ENCODE results near the gene DDX28. TPM values are rescaled to one million over a fixed set of nuclear protein-coding genes. Genes with fewer than 3 reads are reported as not detected.

The DDX28 gene
- total and polyA plus RNA-seq, 2 experiments from 2014 or later = 12.2 to 23.8 TPM

GRCh38 chr16:68028996-68029395 is 6.0 kb upstream of the DDX28 start:
- Mint-ChIP-seq H3K27me3 (ENCODE audit: insufficient read depth, low read depth, poor library complexity) (no peaks in the 10 kb centered on the region), H3K36me3 (ENCODE audit: low read depth) (peaks cover 24% of the 10 kb centered on the region), H3K4me1 (peaks cover 4% of the 10 kb centered on the region; the same call in 1 of the 3 replicates), H3K27ac (no peak overlapping the region), H3K4me3 (no peak overlapping the region), H3K9me3 (no peaks in the 10 kb centered on the region)
- H2AFZ ChIP-seq = no peak overlapping the region
- ATAC-seq (no peak), DNase-seq (ENCODE audit: low spot score) (no peak)
- no peak overlapping the region for H3K4me3 ChIP-seq
- no peak overlapping the region for H3K27ac ChIP-seq (ENCODE audit: low read depth)
- no peak overlapping the region for H3K4me2 ChIP-seq
- H3K4me1 ChIP-seq (ENCODE audit: insufficient read depth) = peaks cover 4% of the 10 kb centered on the region; the same call in 1 of the 2 replicates
- no peaks in the 10 kb centered on the region for H3K36me3 ChIP-seq (ENCODE audit: insufficient read depth)
- no peaks in the 10 kb centered on the region for H3F3A ChIP-seq (replicated peaks; ENCODE audit: low read depth)
- no peaks in the 10 kb centered on the region for H3K9me2 ChIP-seq (ENCODE audit: insufficient read depth)
- H3K27me3 ChIP-seq (ENCODE audit: insufficient read depth) = no peaks in the 10 kb centered on the region
- H3K79me2 ChIP-seq (replicated peaks; ENCODE audit: insufficient read depth) = peaks cover 12% of the 10 kb centered on the region
- H4K20me1 ChIP-seq (replicated peaks; ENCODE audit: insufficient read depth) = no peaks in the 10 kb centered on the region; the same call in 1 of the 2 replicates
- TF ChIP-seq ZNF114 (CRISPR knock-in tag; IDR thresholded peaks at IDR 0.05) (no peak), EZH2 (IDR thresholded peaks at IDR 0.05; ENCODE audit: low read depth, unreplicated experiment) (no peak), ZNF331 (CRISPR knock-in tag; IDR thresholded peaks at IDR 0.05; ENCODE audit: low read depth) (no peak)

- Histone ChIP-seq H3K27me3 (ENCODE audit: insufficient read depth) (no peaks in the 10 kb centered on the region), H3K9me2 (ENCODE audit: insufficient read depth) (no peaks in the 10 kb centered on the region), H3K4me2 (peak overlapping the region; percentile 99), H4K20me1 (replicated peaks; ENCODE audit: insufficient read depth) (no peaks in the 10 kb centered on the region; the same call in 1 of the 2 replicates), H3K4me1 (ENCODE audit: insufficient read depth) (peaks cover 15% of the 10 kb centered on the region; the same call in 1 of the 2 replicates), H3K79me2 (replicated peaks; ENCODE audit: insufficient read depth) (peaks cover 33% of the 10 kb centered on the region), H3F3A (replicated peaks; ENCODE audit: low read depth) (peaks cover 6% of the 10 kb centered on the region; the same call in 1 of the 2 replicates), H3K27ac (ENCODE audit: low read depth) (peak overlapping the region; percentile 97), H3K36me3 (ENCODE audit: insufficient read depth) (no peaks in the 10 kb centered on the region), H3K4me3 (peak overlapping the region; percentile 99), H2AFZ (peak overlapping the region; percentile 97)
- H3K27ac Mint-ChIP-seq = peak overlapping the region; percentile 99
- H3K27me3 Mint-ChIP-seq (ENCODE audit: insufficient read depth, low read depth, poor library complexity) = peaks cover 3% of the 10 kb centered on the region
- peak overlapping the region; percentile 100 for H3K4me3 Mint-ChIP-seq
- H3K4me1 Mint-ChIP-seq = peaks cover 11% of the 10 kb centered on the region; the same call in 2 of the 3 replicates
- DNase-seq (ENCODE audit: low spot score) (no peak), ATAC-seq (peak; percentile 32)
- H3K9me3 Mint-ChIP-seq = no peaks in the 10 kb centered on the region; the same call in 2 of the 3 replicates
- TF ChIP-seq CTCF (conservative IDR thresholded peaks at IDR 0.05; ENCODE audit: low read depth in 2 of 2) = no peak
- TF ChIP-seq ZNF114 (CRISPR knock-in tag; IDR thresholded peaks at IDR 0.05) = no peak
- no peak for TF ChIP-seq POLR2AphosphoS5 (IDR thresholded peaks at IDR 0.05; ENCODE audit: low read depth)
- no peak for TF ChIP-seq NANOG (IDR thresholded peaks at IDR 0.05; ENCODE audit: borderline replicate concordance)
- no peak for TF ChIP-seq REST (IDR thresholded peaks at IDR 0.05; ENCODE audit: unreplicated experiment)
- TF ChIP-seq CREB1 (CRISPR knock-in tag; IDR thresholded peaks at IDR 0.05; ENCODE audit: low read depth) = no peak
- no peak for TF ChIP-seq STAT1 (IDR thresholded peaks at IDR 0.05; ENCODE audit: unreplicated experiment)
- H3K36me3 Mint-ChIP-seq (ENCODE audit: low read depth) = peaks cover 18% of the 10 kb centered on the region; the same call in 2 of the 3 replicates
These were observed 729 bp downstream of the DDX28 start for GRCh38 chr16:68022278-68022727.

Measured in GM23338 (cell line).